Vagina (tissue), 2 donors: ENCODE measurements around the gene KDM7A. TPM values are rescaled to one million over a fixed set of nuclear protein-coding genes. Genes with fewer than 3 reads are reported as not detected.

ENCODE experiments used
- DNase-seq, 2 donors: peaks; one replicate each; pipeline ENCODE4 v3.0.0-alpha.2; 2017; ENCODE audit errors: extremely low spot score in 2 of 2
- H3K27ac ChIP-seq: fragments of 200-600 bp; sonication (generic); one replicate; pipeline ENCODE4 v1.5.1; 2019
- H3K27me3 ChIP-seq: fragments of 200-600 bp; sonication (generic); one replicate; pipeline ENCODE4 v1.5.1; 2019
- H3K36me3 ChIP-seq, 2 donors: fragments of 200-600 bp; sonication (generic); one replicate each; pipeline ENCODE4 v1.5.1; 2017 to 2019
- H3K4me1 ChIP-seq: fragments of 200-600 bp; sonication (generic); one replicate; pipeline ENCODE4 v1.5.1; 2019
- H3K4me3 ChIP-seq, 2 donors: fragments of 200-600 bp; sonication (generic); 1 replicate in 1 of 2; 2 replicates in 1 of 2; pipeline ENCODE4 v1.5.1; 2016 to 2019
- H3K9me3 ChIP-seq: fragments of 200-600 bp; sonication (generic); one replicate; pipeline ENCODE4 v1.5.1; 2019
- CTCF ChIP-seq, 3 experiments: fragments of 450-650 bp in 2 of 3; fragments of 200-600 bp in 1 of 3; sonication (generic) in 1 of 3; IDR thresholded peaks; one replicate each; pipeline ENCODE4 v1.5.1; 2017 to 2019; ENCODE audit warnings: antibody characterized with exemption in 3 of 3, mild to moderate bottlenecking in 2 of 3, moderate library complexity in 2 of 3
- POLR2A ChIP-seq, 2 donors: fragments of 450-650 bp; IDR thresholded peaks; one replicate each; pipeline ENCODE4 v1.6.1; 2017; ENCODE audit warnings: antibody characterized with exemption in 2 of 2, mild to moderate bottlenecking in 2 of 2, moderate library complexity in 2 of 2
- POLR2AphosphoS5 ChIP-seq, 2 donors: sonication (generic); formaldehyde crosslinking; IDR thresholded peaks; one replicate each; pipeline ENCODE4 v1.9.0; 2017; ENCODE audit warnings: antibody characterized with exemption in 2 of 2, mild to moderate bottlenecking in 2 of 2, low read depth in 1 of 2; ENCODE audit not compliant: insufficient read depth in 1 of 2
- intact Hi-C: fragments of 100-400 bp; cut with DNase I; formaldehyde crosslinking; loops from one replicate; pipeline ENCODE4 v1.15.1; 2023
- total RNA-seq: library from RNA; depleted of rRNA; stranded (reverse); fragments of >200 nt; gene quantifications from one replicate; pipeline ENCODE4 v1.2.3, GENCODE V29; 2016

The KDM7A gene
- total RNA-seq, 1 donor from 2014 or later, result 24.6 TPM

GRCh38 chr7:140200061-140200989, 23.5 kb upstream of the KDM7A start:
- Histone ChIP-seq H3K9me3 (no peaks in the 10 kb centered on the region), H3K27me3 (no peaks in the 10 kb centered on the region), H3K36me3 (no peaks in the 10 kb centered on the region), H3K27ac (no peak overlapping the region), H3K4me3 (no peak overlapping the region), H3K4me1 (no peaks in the 10 kb centered on the region)
- intact Hi-C loops, result no loop called here
- no peak for DNase-seq
- TF ChIP-seq CTCF (IDR thresholded peaks at IDR 0.05) (no peak), POLR2A (IDR thresholded peaks at IDR 0.05) (no peak), POLR2AphosphoS5 (IDR thresholded peaks at IDR 0.05; ENCODE audit: insufficient read depth in 1 of 2, low read depth in 1 of 2) (peak in 1 of 2 donors; percentile 87)

GRCh38 chr7:140197938-140198337, 21.2 kb upstream of the KDM7A start:
- Histone ChIP-seq H3K27ac (no peak overlapping the region), H3K36me3 (no peaks in the 10 kb centered on the region), H3K27me3 (no peaks in the 10 kb centered on the region), H3K4me1 (no peaks in the 10 kb centered on the region), H3K4me3 (no peak overlapping the region), H3K9me3 (no peaks in the 10 kb centered on the region)
- no peak for DNase-seq
- intact Hi-C loops, result no loop called here
- TF ChIP-seq CTCF (IDR thresholded peaks at IDR 0.05) (no peak), POLR2A (IDR thresholded peaks at IDR 0.05) (no peak), POLR2AphosphoS5 (IDR thresholded peaks at IDR 0.05; ENCODE audit: insufficient read depth in 1 of 2, low read depth in 1 of 2) (no peak)

GRCh38 chr7:140197218-140197890, 20.6 kb upstream of the KDM7A start:
- no peak for DNase-seq
- no peak for TF ChIP-seq POLR2AphosphoS5 (IDR thresholded peaks at IDR 0.05; ENCODE audit: insufficient read depth in 1 of 2, low read depth in 1 of 2)
- TF ChIP-seq CTCF (IDR thresholded peaks at IDR 0.05), result no peak
- TF ChIP-seq POLR2A (IDR thresholded peaks at IDR 0.05), result no peak
- no peaks in the 10 kb centered on the region for H3K27me3 ChIP-seq
- no peaks in the 10 kb centered on the region for H3K36me3 ChIP-seq
- no peaks in the 10 kb centered on the region for H3K4me1 ChIP-seq
- H3K9me3 ChIP-seq, result no peaks in the 10 kb centered on the region
- no peak overlapping the region for H3K4me3 ChIP-seq
- intact Hi-C loops, result no loop called here
- no peak overlapping the region for H3K27ac ChIP-seq

- no peaks in the 10 kb centered on the region for H3K9me3 ChIP-seq
- H3K27ac ChIP-seq, result no peak overlapping the region
- no peaks in the 10 kb centered on the region for H3K27me3 ChIP-seq
- no peak for DNase-seq
- intact Hi-C loops, result no loop called here
- H3K4me3 ChIP-seq, result no peak overlapping the region
- H3K4me1 ChIP-seq, result no peaks in the 10 kb centered on the region
- no peak for TF ChIP-seq POLR2A (IDR thresholded peaks at IDR 0.05)
- no peak for TF ChIP-seq POLR2AphosphoS5 (IDR thresholded peaks at IDR 0.05; ENCODE audit: insufficient read depth in 1 of 2, low read depth in 1 of 2)
- no peak for TF ChIP-seq CTCF (IDR thresholded peaks at IDR 0.05)
- H3K36me3 ChIP-seq, result no peaks in the 10 kb centered on the region
Observed at GRCh38 chr7:140196361-140197217, 19.8 kb upstream of the KDM7A start.
